ES-I3 (cell line): ENCODE data around the gene RAPGEF5.

Experiments
- H3K36me3 ChIP-seq: 2 replicates; pipeline ENCODE4 v1.6.1; 2013; ENCODE audit warnings: mild to moderate bottlenecking, low read length, control low read depth, moderate library complexity; ENCODE audit not compliant: insufficient read depth
- H3K4me1 ChIP-seq: 2 replicates; pipeline ENCODE4 v1.6.1; 2013; ENCODE audit warnings: mild to moderate bottlenecking, control low read depth, low read length; ENCODE audit not compliant: insufficient read depth
- H3K9ac ChIP-seq: 2 replicates; pipeline ENCODE4 v1.6.1; 2013; ENCODE audit warnings: low read depth, mild to moderate bottlenecking, low read length, moderate library complexity
- H3K9me3 ChIP-seq: 2 replicates; pipeline ENCODE4 v1.6.1; 2013; ENCODE audit warnings: mild to moderate bottlenecking, low read length, moderate library complexity; ENCODE audit not compliant: control insufficient read depth, insufficient read depth

Gene RAPGEF5

DNA sequence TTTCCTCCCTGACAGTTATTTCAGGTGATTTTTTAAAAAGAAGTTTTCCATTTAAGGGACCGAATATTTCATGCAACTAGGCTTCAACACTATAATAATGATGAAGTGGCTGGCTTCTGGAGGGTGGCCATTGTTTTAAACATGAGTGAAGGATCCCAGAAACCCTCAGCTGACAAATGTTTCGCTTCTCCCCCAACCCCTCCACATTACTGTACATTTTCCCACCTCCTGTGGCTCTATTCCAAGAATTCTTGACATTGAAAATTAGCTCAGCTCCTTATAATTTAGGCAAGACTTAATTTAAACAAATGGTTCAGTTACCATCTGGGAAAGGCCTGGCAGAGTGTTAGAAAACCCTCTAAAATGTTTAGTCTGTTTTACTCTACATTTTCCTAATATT lies 281.4 kb downstream of the RAPGEF5 start:
- no peaks in the 10 kb centered on the region for H3K4me1 ChIP-seq
- no peak overlapping the region for H3K9ac ChIP-seq
- no peaks in the 10 kb centered on the region for H3K36me3 ChIP-seq
- H3K9me3 ChIP-seq, result no peaks in the 10 kb centered on the region

DNA sequence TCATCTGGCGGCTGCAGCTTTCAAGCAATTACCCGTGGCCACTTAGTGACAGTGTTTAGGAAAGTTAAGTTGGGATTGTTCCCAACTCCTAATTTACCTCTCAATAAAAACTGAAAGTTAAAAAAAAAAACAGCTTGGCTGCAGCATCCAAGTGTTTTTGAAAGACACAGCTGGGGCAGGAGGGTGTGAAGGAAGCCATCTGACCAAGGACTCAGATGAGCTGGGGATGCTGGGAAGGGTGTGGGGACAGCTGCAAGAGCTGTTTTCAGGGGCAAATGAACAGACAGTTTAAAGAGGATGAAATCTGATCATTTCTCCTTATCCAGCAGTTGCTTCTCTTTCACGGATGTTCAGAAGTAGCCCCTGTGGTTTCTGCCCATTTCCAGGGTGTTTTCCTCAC lies 282.1 kb downstream of the RAPGEF5 start:
- no peaks in the 10 kb centered on the region for H3K9me3 ChIP-seq
- H3K36me3 ChIP-seq, result no peaks in the 10 kb centered on the region
- H3K4me1 ChIP-seq, result no peaks in the 10 kb centered on the region
- H3K9ac ChIP-seq, result no peak overlapping the region
